Measurements from ENCODE around the gene CRHR1.

GRCh38 chr17:45828582-45829133 lies 44.5 kb downstream of the CRHR1 start:
- TF ChIP-seq POLR2A (IDR thresholded peaks at IDR 0.05; ENCODE audit: low read depth, low read length) (no peak), POLR2AphosphoS5 (IDR thresholded peaks at IDR 0.05; ENCODE audit: low read depth, low read length) (no peak), TAF1 (IDR thresholded peaks at IDR 0.05; ENCODE audit: low read depth, low read length) (no peak), SPI1 (IDR thresholded peaks at IDR 0.05; ENCODE audit: low read depth, low read length) (no peak), PAX5 (IDR thresholded peaks at IDR 0.05; ENCODE audit: insufficient read depth, low read length, severe bottlenecking) (no peak)
